DOHH2 (cell line): ENCODE results near the gene KIF26B.

ENCODE experiments used
- CTCF ChIP-seq: fragments of 200-600 bp; sonication (generic); IDR thresholded peaks from one replicate; pipeline ENCODE4 v1.5.1; 2014; ENCODE audit warnings: antibody characterized with exemption, mild to moderate bottlenecking, low read depth, low read length; ENCODE audit not compliant: poor library complexity, severe bottlenecking
- EZH2phosphoT487 ChIP-seq: fragments of 200-600 bp; sonication (generic); IDR thresholded peaks from 2 replicates; pipeline ENCODE4 v1.6.1; 2017; ENCODE audit warnings: borderline replicate concordance, mild to moderate bottlenecking, antibody characterized with exemption, low read length, moderate library complexity, mixed read lengths

GRCh38 chr1:245260883-245261282, 106.1 kb downstream of the KIF26B start:
- TF ChIP-seq EZH2phosphoT487 (no peak), CTCF (no peak)
